ENCODE measurements around the gene SMOC2. TPM values are rescaled to one million over a fixed set of nuclear protein-coding genes. Genes with fewer than 3 reads are reported as not detected.

SMOC2 gene
- total and polyA plus RNA-seq, 12 donors: 3.0 to 32.0 (median 10.5) TPM

DNA sequence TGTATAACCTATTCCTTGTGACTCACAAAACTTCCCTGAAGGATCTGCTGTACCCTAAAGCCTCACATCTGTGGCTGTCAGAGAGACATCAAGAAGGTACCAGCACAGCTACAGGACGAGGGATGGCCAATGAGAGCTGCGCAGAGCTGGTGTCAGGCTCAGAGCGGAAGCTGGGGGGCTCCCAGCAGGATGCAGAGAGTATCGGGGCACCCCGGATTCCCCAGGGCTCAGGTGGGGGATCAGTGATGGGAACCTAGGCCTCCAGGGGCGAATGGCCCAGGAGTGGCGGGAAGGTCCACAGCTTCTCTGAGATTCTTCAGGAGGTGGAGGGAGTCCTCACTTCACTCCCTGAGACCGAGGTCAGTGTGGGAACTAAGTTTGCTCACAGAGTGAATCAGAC is 30.9 kb upstream of the SMOC2 start:
- intact Hi-C loops (cut with DNase I): no loop called here
- Histone ChIP-seq H3K4me3 (no peak overlapping the region), H3K4me1 (replicated peaks in 1 of 2) (no peaks in the 10 kb centered on the region), H3K27me3 (no peaks in the 10 kb centered on the region), H3K9me3 (replicated peaks in 1 of 3) (no peaks in the 10 kb centered on the region), H3K36me3 (replicated peaks in 1 of 2) (no peaks in the 10 kb centered on the region), H3K27ac (no peak overlapping the region)
- DNase-seq: no peak
- 82 to 91% (median 87%) methylated on average over 4 to 8 of the region's 8 CpGs for WGBS, 4 donors
- TF ChIP-seq POLR2A (IDR thresholded peaks at IDR 0.05) (no peak), CTCF (IDR thresholded peaks at IDR 0.05) (no peak)

DNA sequence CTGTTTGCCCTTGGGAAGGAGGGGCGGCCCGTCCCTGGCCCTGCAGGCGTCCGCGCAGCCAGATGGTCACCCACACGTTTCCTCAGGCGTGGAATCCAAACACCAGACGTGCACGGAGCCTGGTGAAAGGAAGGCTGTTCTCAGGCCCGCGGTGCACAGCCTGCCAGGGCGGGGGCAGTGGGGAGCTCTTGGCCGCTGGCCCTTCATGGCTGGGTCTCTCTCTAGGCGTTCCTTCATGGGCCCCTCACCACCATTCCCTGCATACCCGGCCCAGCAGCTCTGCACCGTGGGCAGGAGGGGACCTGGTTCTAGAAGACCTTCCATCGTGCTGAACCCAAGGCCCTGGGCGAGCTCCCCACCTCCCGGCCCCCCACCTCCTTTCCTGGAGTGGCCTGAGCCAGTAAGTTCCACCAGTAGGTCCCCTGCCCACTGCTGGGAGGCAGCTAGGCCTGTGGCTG is 30.4 kb upstream of the SMOC2 start:
- intact Hi-C loops (cut with DNase I): no loop called here
- H3K4me3 ChIP-seq: no peak overlapping the region
- 78 to 100% (median 80%) methylated on average over 5 to 19 of the region's 19 CpGs for WGBS, 4 donors
- no peaks in the 10 kb centered on the region for H3K9me3 ChIP-seq (replicated peaks in 1 of 3)
- H3K27me3 ChIP-seq: no peaks in the 10 kb centered on the region
- no peak for DNase-seq
- H3K36me3 ChIP-seq (replicated peaks in 1 of 2): no peaks in the 10 kb centered on the region
- H3K4me1 ChIP-seq (replicated peaks in 1 of 2): no peaks in the 10 kb centered on the region
- no peak overlapping the region for H3K27ac ChIP-seq
- TF ChIP-seq POLR2A (IDR thresholded peaks at IDR 0.05): no peak
- no peak for TF ChIP-seq CTCF (IDR thresholded peaks at IDR 0.05)

GRCh38 chr6:168411130-168411529 is 29.9 kb upstream of the SMOC2 start:
- no peak overlapping the region for H3K4me3 ChIP-seq
- H3K4me1 ChIP-seq (replicated peaks in 1 of 2): no peaks in the 10 kb centered on the region
- no peak for DNase-seq
- intact Hi-C loops (cut with DNase I): no loop called here
- TF ChIP-seq POLR2A (IDR thresholded peaks at IDR 0.05): no peak
- H3K36me3 ChIP-seq (replicated peaks in 1 of 2): no peaks in the 10 kb centered on the region
- H3K27ac ChIP-seq: no peak overlapping the region
- H3K27me3 ChIP-seq: no peaks in the 10 kb centered on the region
- WGBS, 4 donors: 86 to 90% (median 88%) methylated on average over 20 to 21 of the region's 21 CpGs
- H3K9me3 ChIP-seq (replicated peaks in 1 of 3): no peaks in the 10 kb centered on the region

GRCh38 chr6:168411793-168412192 is 29.2 kb upstream of the SMOC2 start:
- 85 to 94% (median 89%) methylated on average over 22 to 28 of the region's 28 CpGs for WGBS, 4 donors
- intact Hi-C loops (cut with DNase I): no loop called here
- no peaks in the 10 kb centered on the region for H3K27me3 ChIP-seq
- no peaks in the 10 kb centered on the region for H3K36me3 ChIP-seq (replicated peaks in 1 of 2)
- DNase-seq: peak in 1 of 7 donors; percentile 2
- no peak overlapping the region for H3K4me3 ChIP-seq
- no peak overlapping the region for H3K27ac ChIP-seq
- no peaks in the 10 kb centered on the region for H3K4me1 ChIP-seq (replicated peaks in 1 of 2)
- H3K9me3 ChIP-seq (replicated peaks in 1 of 3): no peaks in the 10 kb centered on the region
- TF ChIP-seq CTCF (IDR thresholded peaks at IDR 0.05) (no peak), POLR2A (IDR thresholded peaks at IDR 0.05) (no peak)

DNA sequence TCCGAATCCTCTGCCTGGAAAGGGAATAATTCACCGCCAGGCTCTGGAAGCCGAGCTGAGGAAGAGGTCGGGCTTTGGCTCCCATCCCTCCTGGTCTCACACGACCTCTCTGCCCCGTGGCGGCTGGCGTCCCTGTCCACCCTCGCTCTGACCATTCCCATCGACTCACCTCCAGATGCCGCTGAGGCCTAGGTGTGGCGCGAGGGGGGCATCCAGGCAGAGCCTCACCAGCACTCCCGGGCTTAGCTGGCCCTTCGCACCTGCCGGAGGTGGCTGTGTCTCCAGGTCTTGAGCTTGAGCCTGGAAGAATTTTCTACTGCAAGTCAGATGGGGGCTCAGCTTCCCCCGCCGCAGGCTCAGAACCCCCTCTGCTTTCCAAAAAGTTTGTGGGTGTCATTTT is 28.5 kb upstream of the SMOC2 start:
- intact Hi-C loops (cut with DNase I): no loop called here
- DNase-seq: peak in 1 of 7 donors; percentile 14
- TF ChIP-seq POLR2A (IDR thresholded peaks at IDR 0.05) (no peak), CTCF (IDR thresholded peaks at IDR 0.05) (no peak)
- Histone ChIP-seq H3K4me3 (no peak overlapping the region), H3K27me3 (no peaks in the 10 kb centered on the region), H3K9me3 (replicated peaks in 1 of 3) (no peaks in the 10 kb centered on the region), H3K27ac (no peak overlapping the region), H3K4me1 (replicated peaks in 1 of 2) (no peaks in the 10 kb centered on the region), H3K36me3 (replicated peaks in 1 of 2) (no peaks in the 10 kb centered on the region)
- WGBS, 4 donors: 88 to 95% (median 93%) methylated on average over 11 to 18 of the region's 18 CpGs
